IPS-NIHi7 (cell line): ENCODE results near the gene DTD2.

Source experiments
- DNase-seq: peaks from one replicate; pipeline ENCODE4 v3.0.0; 2012; ENCODE audit warnings: mixed read lengths; ENCODE audit errors: extremely low spot score

The DTD2 gene

DNA sequence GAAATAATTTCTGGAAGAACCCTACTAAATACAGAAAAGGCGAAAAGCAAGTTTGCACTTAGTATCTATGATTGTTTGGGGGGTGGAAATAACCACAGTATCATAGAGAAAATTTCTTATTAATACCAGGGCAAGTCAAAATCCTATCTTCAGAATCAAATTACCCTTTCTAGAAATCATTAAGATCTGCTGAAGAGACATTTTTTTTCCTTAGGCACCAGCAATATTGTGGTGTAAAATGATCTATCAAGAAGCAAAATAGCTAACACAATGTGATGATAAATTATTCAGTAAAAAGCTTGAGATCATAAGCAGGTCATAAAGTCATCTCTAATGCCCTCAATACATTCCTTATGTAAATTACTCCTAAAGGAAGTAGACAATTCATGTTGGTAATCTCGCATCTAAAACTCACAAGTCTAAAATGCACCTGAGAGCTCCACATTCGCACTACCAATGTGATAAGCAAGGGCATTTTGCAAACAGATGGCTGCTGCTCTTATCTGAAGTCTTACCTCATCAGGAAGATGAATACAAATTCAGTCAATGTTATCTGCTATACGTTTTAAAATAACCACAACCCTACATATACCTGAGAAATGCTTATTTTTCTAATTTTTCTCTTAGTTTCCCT, 51.6 kb downstream of the DTD2 start:
- DNase-seq, result no peak

GRCh38 chr14:31405106-31405505, 52.2 kb downstream of the DTD2 start:
- no peak for DNase-seq

- no peak for DNase-seq
Observed at GRCh38 chr14:31403707-31404106, 53.6 kb downstream of the DTD2 start.

- no peak for DNase-seq
Observed at GRCh38 chr14:31402764-31403439, 54.4 kb downstream of the DTD2 start.

DNA sequence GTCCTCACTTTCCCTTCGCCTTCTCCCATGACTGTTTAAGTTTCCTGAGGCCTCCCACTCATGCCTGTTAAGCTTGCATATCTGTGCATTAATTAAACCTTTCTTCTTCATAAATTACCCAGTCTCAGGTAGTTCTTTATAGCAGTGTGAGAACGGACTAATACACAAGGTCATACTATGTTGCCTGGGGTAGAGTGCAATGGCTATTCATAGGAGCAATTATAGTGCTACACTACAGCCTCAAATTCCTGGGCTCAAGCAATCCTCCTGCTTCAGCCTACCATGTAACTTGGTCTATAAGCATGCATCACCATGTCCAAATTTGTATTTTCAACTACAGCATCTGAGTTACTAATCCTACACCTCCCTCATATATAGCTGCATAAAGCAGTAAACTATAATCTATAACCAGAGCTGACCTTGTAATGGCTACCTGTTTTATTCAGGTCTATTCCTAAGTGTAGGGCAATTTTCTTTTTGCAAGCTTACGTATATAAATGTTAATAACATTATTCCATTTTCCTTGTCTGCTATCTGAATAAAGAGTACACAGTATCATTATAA, 55.9 kb downstream of the DTD2 start:
- DNase-seq, result no peak

- DNase-seq, result no peak
Observed at GRCh38 chr14:31400031-31400638, 57.2 kb downstream of the DTD2 start.
